Urinary bladder (tissue), 4 donors: ENCODE data around the gene UNG. TPM values are rescaled to one million over a fixed set of nuclear protein-coding genes. Genes with fewer than 3 reads are reported as not detected.

Experiments used
- DNase-seq: peaks from one replicate; pipeline ENCODE4 v3.0.0-alpha.2; 2015; ENCODE audit errors: extremely low spot score
- H3K27ac ChIP-seq: one replicate; pipeline ENCODE4 v1.5.1; 2013; ENCODE audit warnings: low read depth, mild to moderate bottlenecking, moderate library complexity
- H3K36me3 ChIP-seq: one replicate; pipeline ENCODE4 v1.6.1; 2013; ENCODE audit warnings: mild to moderate bottlenecking, moderate library complexity; ENCODE audit not compliant: insufficient read depth
- H3K4me1 ChIP-seq: one replicate; pipeline ENCODE4 v1.6.1; 2013; ENCODE audit warnings: mild to moderate bottlenecking, moderate library complexity; ENCODE audit not compliant: insufficient read depth
- H3K4me3 ChIP-seq: one replicate; pipeline ENCODE4 v1.5.1; 2013; ENCODE audit warnings: low read depth, low read length
- WGBS: extraction: QIAGEN DNeasy Blood & Tissue Kit; methylation state at CpG from one replicate; pipeline ENCODE4 v1.1.7; 2013; 5-methylcytosine and 5-hydroxymethylcytosine counted together
- polyA plus RNA-seq: library from polyadenylated mRNA; stranded (reverse); fragments of 200-250 nt; gene quantifications from one replicate; pipeline ENCODE4 v1.2.3, GENCODE V29; 2013
- total RNA-seq: library from RNA; depleted of rRNA; stranded (reverse); fragments of >200 nt; gene quantifications from one replicate; pipeline ENCODE4 v1.2.3, GENCODE V29; 2014
- donor health status: healthy with polysubstance abuse.
- donor health status: healthy.

The UNG gene
- total and polyA plus RNA-seq, 2 donors, result 17.6 to 21.4 TPM

DNA sequence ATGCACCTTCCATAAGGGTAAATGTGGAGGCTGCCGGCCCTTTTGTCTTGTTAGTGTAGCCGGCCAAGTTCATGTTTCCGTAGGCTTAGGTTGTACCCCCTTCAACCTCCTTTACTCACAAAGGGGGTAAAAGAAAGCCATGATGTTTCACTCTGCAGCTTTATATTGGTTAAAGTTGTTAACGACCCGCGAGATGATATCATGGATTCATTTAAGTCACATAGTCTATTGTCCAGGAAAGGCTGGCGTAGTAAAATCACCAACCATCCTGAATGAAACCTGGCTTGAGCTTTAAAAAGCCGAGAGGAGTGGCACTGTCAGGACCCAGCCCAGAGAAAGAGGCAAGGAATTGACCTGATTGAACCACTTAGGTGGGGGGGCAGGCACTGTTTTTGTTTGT, 1.3 kb downstream of the UNG start:
- peak overlapping the region; percentile 88 for H3K4me3 ChIP-seq
- DNase-seq, result no peak
- peak overlapping the region; percentile 92 for H3K27ac ChIP-seq
- no peaks in the 10 kb centered on the region for H3K36me3 ChIP-seq
- WGBS, result 4% methylated on average over 8 of the region's 8 CpGs
- H3K4me1 ChIP-seq, result no peaks in the 10 kb centered on the region

DNA sequence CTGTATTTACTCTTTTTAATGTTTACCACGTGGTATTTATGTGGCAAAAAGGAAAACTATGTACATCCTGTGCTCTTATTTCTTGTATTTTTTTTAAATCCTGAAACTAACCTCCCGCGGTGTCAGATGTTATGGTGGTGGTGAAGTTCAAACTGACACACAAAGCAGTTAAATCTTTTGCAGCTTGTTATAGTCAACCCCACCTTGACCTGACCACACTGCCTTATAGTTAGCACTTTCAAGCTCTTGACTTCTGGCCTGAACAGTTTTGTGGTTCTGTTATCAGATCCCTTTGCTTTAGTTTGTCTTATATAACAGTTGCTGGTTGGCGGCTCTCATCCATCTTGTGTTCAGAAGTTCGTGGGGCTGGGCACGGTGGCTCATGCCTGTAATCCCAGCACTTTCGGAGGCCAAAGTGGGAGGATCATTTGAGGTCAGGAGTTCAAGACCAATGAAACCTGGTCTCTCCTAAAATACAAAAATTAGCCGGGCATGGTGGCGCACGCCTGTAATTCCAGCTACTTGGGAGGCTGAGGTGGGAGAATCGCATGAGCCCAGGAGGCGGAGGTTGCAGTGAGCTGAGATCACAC, 2.1 kb downstream of the UNG start:
- no peaks in the 10 kb centered on the region for H3K4me1 ChIP-seq
- DNase-seq, result no peak
- no peak overlapping the region for H3K27ac ChIP-seq
- no peaks in the 10 kb centered on the region for H3K36me3 ChIP-seq
- WGBS, result 54% methylated on average over 12 of the region's 12 CpGs
- H3K4me3 ChIP-seq, result no peak overlapping the region

- Histone ChIP-seq H3K4me1 (no peaks in the 10 kb centered on the region), H3K27ac (no peak overlapping the region), H3K36me3 (peaks cover 2% of the 10 kb centered on the region), H3K4me3 (no peak overlapping the region)
- WGBS, result 97% methylated on average over 4 of the region's 4 CpGs
- DNase-seq, result no peak
These were observed 3.3 kb downstream of the UNG start for GRCh38 chr12:109100741-109101140.

GRCh38 chr12:109102491-109102890, 5.1 kb downstream of the UNG start:
- H3K36me3 ChIP-seq, result peaks cover 2% of the 10 kb centered on the region

DNA sequence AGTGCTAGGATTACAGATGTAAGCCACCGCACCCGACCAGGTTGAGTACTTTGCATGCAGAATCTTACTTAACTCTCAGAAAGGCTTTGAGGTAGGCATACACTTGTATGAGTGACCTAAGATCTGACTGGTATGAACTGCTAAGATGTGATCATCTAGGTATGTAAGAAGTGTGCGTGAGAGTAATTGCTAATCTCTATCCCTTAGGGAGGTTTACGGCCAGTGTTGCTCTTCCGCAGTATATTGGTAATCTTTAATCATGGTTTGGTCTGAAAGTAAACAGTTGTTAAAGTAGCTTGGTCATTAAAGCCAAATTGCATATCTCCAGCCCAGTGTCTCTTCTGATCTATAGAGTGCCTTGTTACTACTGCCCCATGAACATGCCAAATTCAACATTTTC, 7.8 kb downstream of the UNG start:
- 84% methylated on average over 5 of the region's 5 CpGs for WGBS
- Histone ChIP-seq H3K4me1 (no peaks in the 10 kb centered on the region), H3K36me3 (peaks cover 2% of the 10 kb centered on the region), H3K27ac (no peak overlapping the region), H3K4me3 (no peak overlapping the region)
- no peak for DNase-seq

More at GRCh38 chr12:109102491-109102890, 5.1 kb downstream of the UNG start:
- 94% methylated on average over 3 of the region's 3 CpGs for WGBS
- Histone ChIP-seq H3K4me1 (no peaks in the 10 kb centered on the region), H3K27ac (no peak overlapping the region), H3K4me3 (no peak overlapping the region)
- DNase-seq, result no peak

DNA sequence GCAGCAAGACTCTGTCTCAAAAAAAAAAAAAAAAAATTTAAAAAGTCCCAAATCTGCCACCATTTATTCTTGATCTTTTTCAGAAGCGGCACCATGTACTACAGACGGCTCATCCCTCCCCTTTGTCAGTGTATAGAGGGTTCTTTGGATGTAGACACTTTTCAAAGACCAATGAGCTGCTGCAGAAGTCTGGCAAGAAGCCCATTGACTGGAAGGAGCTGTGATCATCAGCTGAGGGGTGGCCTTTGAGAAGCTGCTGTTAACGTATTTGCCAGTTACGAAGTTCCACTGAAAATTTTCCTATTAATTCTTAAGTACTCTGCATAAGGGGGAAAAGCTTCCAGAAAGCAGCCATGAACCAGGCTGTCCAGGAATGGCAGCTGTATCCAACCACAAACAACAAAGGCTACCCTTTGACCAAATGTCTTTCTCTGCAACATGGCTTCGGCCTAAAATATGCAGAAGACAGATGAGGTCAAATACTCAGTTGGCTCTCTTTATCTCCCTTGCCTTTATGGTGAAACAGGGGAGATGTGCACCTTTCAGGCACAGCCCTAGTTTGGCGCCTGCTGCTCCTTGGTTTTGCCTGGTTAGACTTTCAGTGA, 12.5 kb downstream of the UNG start:
- peaks cover 2% of the 10 kb centered on the region for H3K36me3 ChIP-seq
- H3K4me3 ChIP-seq, result no peak overlapping the region
- WGBS, result 81% methylated on average over 6 of the region's 6 CpGs
- peak overlapping the region; percentile 42 for H3K27ac ChIP-seq
- DNase-seq, result no peak
- H3K4me1 ChIP-seq, result no peaks in the 10 kb centered on the region

DNA sequence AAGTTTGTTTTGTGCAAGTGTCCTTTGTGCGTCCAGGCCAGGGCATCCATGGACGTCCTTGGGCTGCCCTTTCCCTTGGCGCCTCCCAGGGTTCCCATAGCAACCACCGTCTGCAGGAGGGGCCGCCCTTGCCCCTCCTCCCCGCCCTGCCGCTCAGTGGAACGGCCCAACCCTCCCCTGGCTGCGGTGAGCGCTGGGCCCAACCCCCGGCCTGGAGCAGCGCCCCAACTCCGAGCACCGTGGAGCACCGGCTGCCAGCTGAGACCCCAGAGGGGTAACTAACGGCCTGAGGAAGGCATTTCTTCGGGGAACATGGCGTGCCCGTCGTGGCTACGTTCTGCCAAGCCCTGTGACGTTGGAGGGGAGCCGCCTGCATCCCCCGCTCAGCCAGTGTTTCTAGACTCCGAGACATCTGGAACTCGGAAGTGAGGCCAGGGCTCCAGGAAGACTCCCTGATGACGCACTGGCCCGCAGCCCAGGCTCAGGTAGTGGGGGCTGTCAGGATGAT, 13.6 kb downstream of the UNG start:
- 7% methylated on average over 28 of the region's 28 CpGs for WGBS
- H3K36me3 ChIP-seq, result no peaks in the 10 kb centered on the region

DNA sequence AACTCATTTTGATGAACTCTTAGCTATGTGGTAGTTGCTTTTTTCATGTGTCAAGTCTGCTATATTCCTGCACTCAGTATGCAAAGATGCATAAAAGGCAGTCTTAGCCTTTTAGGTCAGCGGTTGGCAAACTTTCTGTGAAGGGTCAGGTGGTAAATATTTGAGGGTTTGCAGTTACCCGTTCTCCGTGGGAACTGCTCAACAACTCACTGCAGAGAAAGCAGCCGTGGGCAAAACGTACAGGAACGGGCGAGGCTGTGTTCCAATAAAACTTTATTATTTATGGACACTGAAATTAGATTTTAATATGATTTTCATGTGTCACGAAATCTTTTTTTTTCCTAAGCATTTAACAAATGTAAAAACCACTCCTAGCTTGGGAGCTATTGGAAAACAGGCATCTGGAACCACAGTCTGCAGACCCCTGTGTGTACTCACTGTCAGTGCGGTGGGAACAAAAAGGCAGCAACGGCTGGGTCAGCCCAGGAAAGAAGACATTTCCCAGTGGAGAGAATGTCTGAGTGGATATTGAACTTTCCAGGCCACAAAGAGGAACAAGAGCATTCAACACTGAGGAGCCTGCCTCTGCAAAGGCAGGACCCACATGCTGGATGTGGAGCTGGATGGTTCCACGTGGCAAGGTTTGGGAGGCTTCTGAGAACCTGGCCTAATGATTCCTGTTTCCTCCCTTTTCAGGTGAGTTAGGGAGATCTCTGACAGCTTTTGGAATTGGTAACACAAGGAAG, 15.5 kb downstream of the UNG start:
- 77% methylated on average over 11 of the region's 11 CpGs for WGBS
- no peaks in the 10 kb centered on the region for H3K36me3 ChIP-seq
- DNase-seq, result no peak
- H3K27ac ChIP-seq, result no peak overlapping the region
- H3K4me3 ChIP-seq, result no peak overlapping the region
- H3K4me1 ChIP-seq, result no peaks in the 10 kb centered on the region

More for the DNA sequence above, 13.6 kb downstream of the UNG start:
- Histone ChIP-seq H3K27ac (peak overlapping the region; percentile 98), H3K4me3 (peak overlapping the region; percentile 66), H3K4me1 (no peaks in the 10 kb centered on the region)
- DNase-seq, result no peak

DNA sequence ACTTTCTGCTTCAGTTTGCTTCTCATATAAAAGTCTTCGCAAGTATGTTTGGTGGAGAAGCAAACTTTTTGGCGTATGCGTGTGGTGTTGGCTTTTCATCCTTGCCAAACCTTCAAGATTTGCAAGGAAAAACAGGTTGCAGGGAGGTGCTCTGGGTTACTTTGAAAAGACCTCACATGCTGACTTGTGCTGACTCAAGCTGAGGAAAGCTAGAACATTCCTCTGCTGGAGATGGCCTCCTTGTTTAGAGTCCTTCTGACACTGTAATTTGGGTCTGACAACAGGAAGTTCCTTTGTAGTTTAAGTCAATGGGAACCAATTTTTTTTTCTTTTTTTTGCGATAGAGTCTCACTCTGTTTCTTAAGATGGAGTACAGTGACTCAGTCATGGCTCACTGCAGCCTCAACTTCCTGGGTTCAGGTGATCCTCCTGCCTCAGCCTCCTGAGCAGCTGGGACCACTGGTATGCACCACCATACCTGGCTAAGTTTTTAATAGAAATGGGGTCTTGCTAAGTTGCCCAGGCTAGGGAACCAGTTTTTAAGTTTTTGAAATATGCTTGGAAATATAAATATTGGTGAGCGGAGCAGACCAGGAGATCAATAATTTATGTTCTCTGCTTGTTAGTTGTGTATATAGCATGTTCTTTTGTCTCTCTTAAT, 16.4 kb downstream of the UNG start:
- Histone ChIP-seq H3K36me3 (no peaks in the 10 kb centered on the region), H3K4me3 (no peak overlapping the region), H3K4me1 (no peaks in the 10 kb centered on the region), H3K27ac (no peak overlapping the region)
- DNase-seq, result no peak
- WGBS, result 74% methylated on average over 5 of the region's 5 CpGs

DNA sequence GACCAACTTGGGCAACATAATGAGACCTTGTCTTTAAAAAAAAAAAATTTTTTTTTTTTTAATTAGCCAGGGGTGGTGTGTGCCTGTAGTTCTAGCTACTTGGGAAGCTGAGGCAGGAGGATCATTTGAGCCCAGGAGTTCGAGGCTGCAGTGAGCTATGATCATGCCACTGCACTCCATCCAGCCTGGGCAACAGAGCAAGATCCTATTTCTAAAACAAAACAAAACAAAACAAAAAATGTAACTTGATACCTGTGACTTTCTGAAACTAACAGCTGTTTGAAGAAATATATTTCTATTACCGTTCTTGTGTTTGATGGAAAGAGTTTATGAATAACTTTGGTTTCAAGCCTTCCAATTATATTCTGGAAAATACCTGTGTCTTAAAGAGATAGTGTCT, 17.2 kb downstream of the UNG start:
- no peak overlapping the region for H3K27ac ChIP-seq
- no peak for DNase-seq
- H3K4me1 ChIP-seq, result no peaks in the 10 kb centered on the region
- no peak overlapping the region for H3K4me3 ChIP-seq
- no peaks in the 10 kb centered on the region for H3K36me3 ChIP-seq
- 56% methylated on average over 2 of the region's 2 CpGs for whole genome bisulfite sequencing

- WGBS, result 77% methylated on average over 3 of the region's 3 CpGs
- Histone ChIP-seq H3K4me1 (no peaks in the 10 kb centered on the region), H3K36me3 (no peaks in the 10 kb centered on the region), H3K27ac (no peak overlapping the region), H3K4me3 (no peak overlapping the region)
- no peak for DNase-seq
These were observed 18.0 kb downstream of the UNG start for GRCh38 chr12:109115404-109115757.

- WGBS, result 58% methylated on average over 14 of the region's 14 CpGs
- no peak within 1 kb of the TSS for H3K4me3 ChIP-seq
These were observed 18.6 kb downstream of the UNG start, which contains the start of gene ACACB for GRCh38 chr12:109115758-109116610. TSS of gene ACACB (plus strand) at chr12:109116587. CDS start at chr12:109139406, 22,819 bp downstream.

DNA sequence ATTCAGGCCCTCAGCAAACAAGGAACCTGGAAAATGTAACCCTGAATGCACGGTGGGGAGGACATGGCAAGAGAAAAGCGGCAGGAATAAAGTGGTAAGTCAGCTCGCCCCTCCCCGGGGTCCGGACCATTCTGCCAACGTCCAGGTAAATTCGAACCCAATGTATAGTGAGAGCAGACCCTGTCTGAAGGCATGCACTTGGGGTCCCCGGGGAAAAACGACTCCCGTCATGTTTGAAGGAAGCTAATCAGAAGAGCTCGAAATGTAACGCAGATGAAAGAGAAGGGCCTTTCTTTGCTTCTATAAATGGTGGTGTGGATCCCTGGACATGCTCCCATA, 19.2 kb downstream of the UNG start:
- no peaks in the 10 kb centered on the region for H3K36me3 ChIP-seq
- H3K4me1 ChIP-seq, result no peaks in the 10 kb centered on the region
- WGBS, result 62% methylated on average over 12 of the region's 12 CpGs
- no peak overlapping the region for H3K4me3 ChIP-seq
- H3K27ac ChIP-seq, result no peak overlapping the region
- no peak for DNase-seq

More at GRCh38 chr12:109115758-109116610, 18.6 kb downstream of the UNG start, which contains the start of gene ACACB:
- H3K4me1 ChIP-seq, result no peaks in the 10 kb centered on the region
- peak within 1 kb of the TSS; percentile 15 for H3K27ac ChIP-seq
- DNase-seq, result no peak
- no peaks in the 10 kb centered on the region for H3K36me3 ChIP-seq
